ENCODE measurements around the gene SYNDIG1.
"Not testable (repeated sequence)": the region's sequence is repeated elsewhere in the genome, so short reads cannot be mapped to it uniquely, and the experiment has no call there.

The SYNDIG1 gene

DNA sequence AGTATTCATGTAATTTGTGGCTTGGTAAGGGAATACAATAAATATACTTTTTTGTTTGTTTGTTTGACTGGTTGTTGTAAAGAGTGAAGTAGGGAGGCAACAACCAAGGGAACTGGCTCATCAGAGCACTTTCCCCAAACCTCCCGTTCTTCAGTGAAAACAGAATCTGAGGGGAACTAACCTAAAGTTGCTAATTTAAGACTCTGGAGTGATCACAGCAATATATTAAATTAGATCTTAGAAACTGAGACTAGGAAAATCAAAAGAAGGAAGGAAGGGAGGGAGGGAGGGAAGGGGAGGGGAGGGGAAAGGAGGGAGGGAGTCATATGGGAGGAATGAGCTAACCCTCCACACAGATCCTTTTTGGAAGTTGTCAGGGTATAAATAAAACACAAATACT lies 144.9 kb downstream of the SYNDIG1 start:
- DNase-seq (ENCODE audit: low read depth): no peak

GRCh38 chr20:24615353-24615752 lies 145.9 kb downstream of the SYNDIG1 start:
- no peak for DNase-seq (ENCODE audit: low read depth)

DNA sequence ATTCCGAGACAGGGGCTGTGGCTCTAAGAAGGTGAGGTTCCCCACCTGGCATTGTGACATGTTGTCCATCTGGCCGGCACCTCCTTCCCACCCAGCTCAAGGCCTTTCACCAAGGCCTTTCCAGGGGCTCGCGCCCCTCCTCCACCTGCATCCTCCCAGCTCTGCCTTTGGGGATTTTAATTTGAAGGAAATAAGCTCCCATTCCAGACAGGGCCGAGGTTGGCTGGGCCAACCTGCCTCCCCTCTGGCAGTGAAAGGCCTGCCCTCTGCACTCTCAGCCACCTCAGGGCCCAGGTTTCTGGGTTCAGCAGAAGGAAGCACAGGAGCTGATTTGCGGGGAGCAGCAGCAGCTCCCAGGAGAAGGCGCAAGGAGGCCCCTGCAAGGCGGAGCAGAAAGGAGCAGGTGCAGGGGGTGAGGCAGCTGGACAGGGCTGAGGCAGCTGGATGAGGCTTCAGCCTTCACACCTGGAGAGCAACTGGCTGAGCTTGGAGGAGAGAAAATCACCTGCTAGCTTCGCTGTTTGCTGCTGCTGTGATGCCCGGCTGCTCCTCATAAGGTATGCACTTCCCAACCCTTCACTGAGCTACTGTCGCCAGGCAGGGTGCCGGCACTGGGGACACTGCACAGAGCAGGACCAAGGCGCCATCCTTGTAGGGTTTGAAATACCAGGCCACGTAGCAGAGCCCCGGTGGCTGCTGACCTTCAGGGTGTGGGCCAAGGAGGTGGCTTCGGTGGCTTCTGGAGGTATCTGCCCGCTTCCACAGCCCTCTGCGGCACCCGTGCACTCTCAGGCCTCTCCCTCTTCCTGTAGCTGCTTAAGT lies 147.0 kb downstream of the SYNDIG1 start:
- DNase-seq (ENCODE audit: low read depth): no peak

DNA sequence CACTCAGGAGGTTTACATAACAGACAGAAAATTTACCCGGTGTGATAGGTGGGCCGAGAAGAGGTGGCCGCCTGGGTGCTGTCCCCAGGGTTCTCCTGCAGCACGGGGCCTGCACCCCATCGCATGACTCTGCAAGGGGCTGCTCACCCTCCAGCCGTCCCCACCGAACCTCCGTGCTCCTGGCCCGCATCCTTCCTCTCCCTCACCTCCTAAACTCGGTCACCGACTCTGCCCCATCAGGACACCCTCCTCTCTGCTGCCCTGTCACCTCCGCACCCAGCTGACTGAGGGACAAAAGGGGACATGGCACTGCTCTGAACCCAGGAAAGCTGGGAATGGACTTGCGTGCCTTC lies 147.6 kb downstream of the SYNDIG1 start:
- DNase-seq (ENCODE audit: low read depth): no peak

- no peak for DNase-seq (ENCODE audit: low read depth)
These were observed 148.5 kb downstream of the SYNDIG1 start for GRCh38 chr20:24617757-24618450.

GRCh38 chr20:24618739-24619138 lies 149.3 kb downstream of the SYNDIG1 start:
- DNase-seq (ENCODE audit: low read depth): no peak

DNA sequence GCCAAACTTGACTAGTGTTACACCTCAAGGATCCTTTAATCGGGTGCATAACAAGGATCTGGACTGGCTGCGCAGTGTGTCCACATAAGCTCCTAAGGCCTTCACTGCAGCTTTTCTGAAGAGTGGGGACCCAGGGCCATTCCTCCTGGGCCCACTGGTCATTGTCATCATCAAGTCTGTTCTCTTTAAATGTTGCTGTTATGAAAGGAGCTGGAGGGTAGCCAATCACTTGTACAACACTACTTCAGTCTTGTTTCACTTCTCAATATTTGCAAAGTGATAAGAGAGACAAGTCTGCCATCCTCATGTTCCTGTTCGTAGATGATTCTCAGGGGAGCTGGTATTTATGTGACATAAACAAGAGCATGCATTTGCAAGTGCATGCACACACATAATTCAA lies 149.8 kb downstream of the SYNDIG1 start:
- DNase-seq (ENCODE audit: low read depth): no peak

DNA sequence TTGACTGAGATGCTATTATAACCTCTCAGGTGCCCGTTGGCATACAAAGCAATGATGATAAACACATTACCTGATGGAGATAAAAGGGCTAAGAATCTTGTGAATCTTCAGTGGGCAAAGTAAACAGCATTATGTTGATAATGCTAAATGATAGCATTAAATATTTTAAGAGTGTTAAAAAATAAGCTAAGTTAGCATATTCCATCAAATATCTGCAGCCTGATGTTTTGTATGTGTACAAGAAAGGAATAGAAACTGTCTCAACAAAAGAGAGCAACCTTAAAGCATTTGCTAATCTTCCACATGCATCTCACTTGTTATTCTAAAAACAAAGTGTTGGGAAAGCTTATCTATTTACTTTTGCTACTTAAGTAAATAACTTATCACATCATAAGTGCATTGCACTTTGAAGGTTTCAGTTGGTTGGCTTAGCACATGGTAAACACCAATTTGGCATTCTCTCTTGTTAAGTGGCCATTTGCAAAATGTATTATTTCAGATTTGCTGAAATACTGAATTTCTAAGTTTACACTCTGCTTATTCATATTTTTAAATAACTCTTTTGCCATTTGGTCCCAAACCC lies 151.6 kb downstream of the SYNDIG1 start:
- DNase-seq (ENCODE audit: low read depth): no peak

DNA sequence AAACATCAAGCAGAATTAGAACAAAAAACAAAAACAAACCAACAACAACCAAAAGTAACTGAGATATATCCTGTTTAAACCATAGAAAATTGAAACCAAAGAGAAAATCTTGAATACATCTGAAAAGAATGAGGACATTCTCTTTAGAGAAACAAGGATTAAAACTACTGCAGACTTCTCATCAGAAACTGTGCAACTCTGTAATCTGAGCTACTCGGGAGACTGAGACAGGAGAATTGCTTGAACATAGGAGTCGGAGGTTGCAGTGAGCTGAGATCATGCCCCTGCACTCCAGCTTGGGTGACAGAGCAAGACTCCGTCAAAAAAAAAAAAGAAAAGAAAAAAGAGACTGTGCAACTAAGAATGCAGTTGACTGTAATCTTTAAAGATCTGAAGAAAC lies 153.4 kb downstream of the SYNDIG1 start:
- no peak for DNase-seq (ENCODE audit: low read depth)

GRCh38 chr20:24626141-24626540 lies 156.7 kb downstream of the SYNDIG1 start:
- not testable (repeated sequence) for DNase-seq (ENCODE audit: low read depth)

GRCh38 chr20:24627291-24627690 lies 157.9 kb downstream of the SYNDIG1 start:
- no peak for DNase-seq (ENCODE audit: low read depth)

DNA sequence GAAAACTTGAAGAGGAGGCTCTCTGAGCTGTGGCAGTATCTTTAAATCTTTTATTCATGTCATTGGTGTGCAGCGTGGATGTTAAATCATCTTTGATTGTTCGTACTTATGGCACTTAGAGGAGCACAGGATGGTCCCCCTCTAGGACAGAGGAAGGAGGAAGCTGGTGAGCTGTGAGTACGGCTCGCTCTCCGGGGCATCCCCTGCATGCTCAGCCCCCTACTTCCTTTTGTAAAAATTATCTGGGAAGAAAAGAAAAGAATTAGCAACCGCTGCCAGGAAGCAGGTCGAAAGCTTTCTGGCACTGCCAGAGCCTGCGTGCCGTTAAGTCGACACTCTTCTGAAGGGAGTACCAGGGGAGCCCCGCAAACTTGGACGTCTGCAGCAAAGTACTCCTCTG lies 158.5 kb downstream of the SYNDIG1 start:
- no peak for DNase-seq (ENCODE audit: low read depth)

DNA sequence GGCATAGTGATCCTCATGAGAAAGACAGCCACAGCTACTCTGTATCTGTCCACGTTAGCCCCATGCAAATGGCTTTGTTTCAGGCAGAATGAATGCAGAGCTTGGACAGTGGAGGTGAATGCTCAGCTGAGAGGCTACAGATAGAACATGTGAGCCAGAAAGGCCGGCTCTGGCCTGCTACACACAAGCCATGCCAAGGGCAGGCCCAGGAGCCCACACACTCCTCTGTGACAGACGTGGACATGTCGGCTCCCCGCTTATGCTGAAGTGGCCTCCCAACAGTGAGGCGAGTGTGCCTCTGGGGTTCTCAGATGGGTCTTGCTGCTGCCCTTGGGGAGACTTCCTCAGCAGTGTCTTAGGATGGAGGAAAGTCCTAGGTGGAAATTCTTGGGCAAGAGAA lies 159.6 kb downstream of the SYNDIG1 start:
- DNase-seq (ENCODE audit: low read depth): no peak

DNA sequence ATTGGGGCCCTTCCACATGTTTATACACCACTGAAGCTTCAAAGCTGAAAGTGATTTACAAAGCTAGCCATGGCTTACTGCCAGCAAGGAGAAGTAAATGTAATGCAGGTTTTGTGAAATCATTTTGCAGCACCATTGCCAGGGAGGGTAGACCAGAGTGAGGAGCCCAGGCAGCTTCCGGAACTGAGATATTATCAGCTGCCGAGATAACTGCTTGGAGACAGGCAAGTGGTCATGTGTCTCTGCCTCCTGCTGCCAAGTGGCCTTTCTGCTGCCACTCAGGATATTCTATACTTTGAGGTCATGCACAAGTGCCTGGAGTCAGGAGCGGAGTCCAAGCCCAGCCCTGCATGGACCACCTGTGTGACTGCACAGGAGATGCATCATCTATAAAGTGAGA lies 160.2 kb downstream of the SYNDIG1 start:
- no peak for DNase-seq (ENCODE audit: low read depth)

- no peak for DNase-seq (ENCODE audit: low read depth)
These were observed 161.2 kb downstream of the SYNDIG1 start for GRCh38 chr20:24630486-24631172.

DNA sequence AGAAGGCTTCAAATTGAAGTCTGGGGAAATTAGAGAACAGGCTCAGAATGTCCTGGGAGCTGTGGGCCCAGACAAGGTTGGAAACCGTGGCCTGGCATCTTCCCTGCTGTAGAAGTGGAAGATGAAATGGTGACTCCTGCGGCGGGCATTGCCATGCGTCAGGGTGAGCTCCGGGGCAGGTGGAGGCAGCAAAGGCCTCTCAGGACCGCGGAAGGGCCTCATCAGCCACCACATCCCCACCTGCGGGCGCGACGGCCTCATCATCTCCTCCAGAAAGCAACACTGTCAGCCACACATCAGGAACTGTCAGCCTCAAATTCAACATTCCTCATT lies 161.7 kb downstream of the SYNDIG1 start:
- DNase-seq (ENCODE audit: low read depth): no peak

GRCh38 chr20:24632581-24632980 lies 163.2 kb downstream of the SYNDIG1 start:
- no peak for DNase-seq (ENCODE audit: low read depth)

DNA sequence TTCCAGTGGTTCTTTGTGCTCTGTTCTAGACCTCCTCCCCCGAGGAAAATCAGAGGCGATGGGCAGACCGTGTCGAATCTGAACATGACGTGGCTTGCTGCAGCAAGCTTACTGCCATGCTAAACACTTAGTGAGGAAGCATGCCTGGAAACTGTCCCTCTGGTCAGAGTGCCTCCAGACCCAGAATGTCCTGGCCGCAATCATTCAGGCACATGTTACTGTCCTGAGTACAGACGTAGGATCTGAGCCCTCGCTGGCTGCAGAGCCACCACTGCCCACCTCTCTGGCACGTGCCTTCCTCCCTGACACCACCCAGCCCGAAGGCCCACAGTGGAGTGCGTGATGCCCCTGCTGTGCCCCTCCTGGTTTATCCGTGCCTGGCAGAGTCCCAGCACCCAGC lies 163.6 kb downstream of the SYNDIG1 start:
- DNase-seq (ENCODE audit: low read depth): no peak

DNA sequence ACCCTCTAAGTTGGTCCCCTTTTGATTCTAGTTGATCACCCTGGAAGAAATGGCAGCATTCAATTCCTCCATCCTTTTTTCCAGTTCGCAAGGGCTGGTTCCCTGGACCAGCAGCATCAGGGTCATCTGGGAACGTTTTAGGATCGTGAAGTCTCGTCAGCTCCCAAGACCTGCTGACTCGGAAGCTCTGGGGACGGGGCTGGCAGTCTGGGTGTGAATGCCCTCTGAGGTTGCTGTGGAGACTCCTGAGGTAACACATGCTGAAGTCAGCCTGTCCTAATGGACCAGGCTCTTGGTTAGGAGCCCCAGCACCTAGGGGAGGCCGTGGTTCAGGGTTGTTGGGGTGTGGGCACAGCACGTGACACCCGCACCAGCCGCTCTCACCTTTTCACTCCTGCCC lies 164.1 kb downstream of the SYNDIG1 start:
- no peak for DNase-seq (ENCODE audit: low read depth)

- DNase-seq (ENCODE audit: low read depth): no peak
These were observed 165.4 kb downstream of the SYNDIG1 start for GRCh38 chr20:24634855-24635254.

DNA sequence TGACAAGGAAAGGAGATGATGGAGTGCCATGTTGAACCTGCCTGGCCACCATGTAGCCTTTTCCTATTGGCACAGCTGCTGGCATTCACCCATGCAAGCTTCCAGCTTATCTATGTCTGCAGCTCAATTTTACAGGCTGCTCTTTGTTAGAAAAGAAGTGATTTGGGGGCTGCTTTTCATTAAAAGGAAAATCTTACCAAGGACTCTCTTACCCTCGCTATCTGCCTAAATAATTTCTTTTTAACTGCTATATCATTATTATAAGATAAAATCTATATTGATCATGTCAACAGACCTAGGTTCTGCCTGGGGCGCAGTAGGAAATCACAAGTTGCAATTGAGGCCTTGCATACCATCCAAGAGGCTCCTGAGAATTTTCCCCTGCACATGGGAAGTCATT lies 167.2 kb downstream of the SYNDIG1 start:
- no peak for DNase-seq (ENCODE audit: low read depth)

GRCh38 chr20:24637087-24637486 lies 167.7 kb downstream of the SYNDIG1 start:
- no peak for DNase-seq (ENCODE audit: low read depth)

GRCh38 chr20:24637941-24638340 lies 168.5 kb downstream of the SYNDIG1 start:
- DNase-seq (ENCODE audit: low read depth): no peak
